HG03064 (cell line): ENCODE measurements around the gene TRIM17.

Experiments
- ATAC-seq: cut with Tn5 transposase; IDR thresholded peaks from one replicate; pipeline ENCODE4 v1.9.1; 2021; ENCODE audit warnings: low read depth; ENCODE audit not compliant: unreplicated experiment

TRIM17 gene

DNA sequence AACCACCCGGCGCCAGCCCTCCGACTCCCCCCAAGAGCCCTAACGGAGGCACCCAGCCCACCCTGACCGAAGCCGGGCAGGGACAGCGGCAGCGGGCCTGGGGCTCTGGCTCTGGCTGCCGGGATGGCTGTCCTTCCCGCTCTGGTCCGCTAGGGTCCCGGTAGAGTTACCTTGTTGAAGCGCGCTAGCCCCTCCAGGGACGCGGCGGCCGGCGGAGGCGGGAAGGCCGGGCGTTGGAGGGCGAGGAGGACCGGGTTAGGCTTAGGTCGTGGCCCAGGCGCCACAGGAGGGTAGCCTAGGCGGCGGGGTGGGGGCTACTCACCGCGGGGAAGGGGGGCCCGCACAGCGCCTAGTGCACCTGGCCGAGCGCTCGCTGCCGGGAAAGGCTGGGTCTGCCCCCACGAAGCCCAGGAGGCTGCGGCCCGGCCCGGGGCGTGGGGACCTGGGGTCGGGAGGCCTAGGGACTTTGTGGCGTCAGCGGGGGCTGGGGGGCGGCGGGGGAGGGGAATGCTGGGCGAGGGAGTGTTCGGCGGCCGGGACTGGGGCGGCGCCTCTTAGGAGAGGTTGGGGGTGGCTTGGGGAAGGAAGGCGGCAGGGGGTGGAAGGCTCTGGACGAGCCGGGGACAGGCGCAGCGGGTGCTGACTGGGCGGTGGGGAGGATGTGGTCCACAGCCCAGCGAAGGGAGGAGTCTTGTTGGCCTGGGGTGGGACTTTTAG is at the start of gene TRIM17:
TSS of gene TRIM17 (minus strand) at position 645 of the 717 bp plus-strand sequence. CDS start 1,789 bp downstream, outside the sequence.
- ATAC-seq, result no peak

DNA sequence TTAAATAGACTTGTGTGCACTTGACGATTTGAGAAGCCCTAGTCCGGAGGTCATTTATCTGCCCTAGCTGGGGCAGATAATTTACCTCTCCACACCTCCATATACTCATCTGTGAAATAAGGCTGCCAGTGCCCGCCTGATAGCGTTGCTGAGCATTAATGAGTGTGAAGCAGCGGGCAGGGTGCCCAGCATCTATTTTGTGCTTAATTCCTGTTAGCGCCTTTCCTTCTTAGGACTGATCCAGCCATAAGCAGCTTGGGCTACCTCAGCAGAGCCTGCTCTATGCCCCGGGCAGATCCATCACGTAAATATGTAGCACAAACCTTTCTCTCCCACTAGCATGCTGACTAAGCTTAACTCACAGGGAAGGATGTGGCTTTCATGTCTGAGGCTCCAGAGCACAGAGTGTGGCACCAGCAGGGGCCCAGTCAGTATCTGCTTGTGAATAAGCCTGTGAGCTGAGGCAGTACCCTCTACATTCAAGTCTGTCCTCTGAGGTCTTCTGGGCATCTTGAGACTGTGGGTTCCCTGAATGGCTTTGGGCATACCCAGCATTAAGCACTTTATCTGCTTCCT is 49.0 kb upstream of the TRIM17 start:
- ATAC-seq, result no peak

DNA sequence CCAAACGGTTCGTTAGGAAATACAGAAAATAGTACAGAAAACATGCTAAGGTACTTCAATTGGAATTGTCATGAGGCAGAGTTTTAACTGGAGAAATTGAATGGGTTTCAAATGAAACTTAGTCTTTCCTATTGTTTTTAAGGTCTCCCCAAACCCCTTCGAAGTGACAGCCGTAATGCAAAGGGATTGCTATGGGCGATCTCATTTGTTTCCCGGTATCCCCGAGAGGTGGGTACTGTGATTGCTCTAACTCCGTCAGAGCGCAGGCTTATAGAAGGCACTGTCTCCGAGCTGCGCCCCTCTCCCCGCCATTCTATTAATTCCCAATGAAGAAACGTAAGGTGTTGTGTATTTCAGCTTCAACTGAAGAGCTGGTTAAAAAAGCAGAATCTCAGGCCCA is 48.5 kb upstream of the TRIM17 start:
- ATAC-seq, result no peak

GRCh38 chr1:228464487-228464983 is 47.9 kb upstream of the TRIM17 start:
- ATAC-seq, result peak; percentile 81

- peak; percentile 44 for ATAC-seq
Observed at GRCh38 chr1:228463559-228464455, 47.1 kb upstream of the TRIM17 start.

DNA sequence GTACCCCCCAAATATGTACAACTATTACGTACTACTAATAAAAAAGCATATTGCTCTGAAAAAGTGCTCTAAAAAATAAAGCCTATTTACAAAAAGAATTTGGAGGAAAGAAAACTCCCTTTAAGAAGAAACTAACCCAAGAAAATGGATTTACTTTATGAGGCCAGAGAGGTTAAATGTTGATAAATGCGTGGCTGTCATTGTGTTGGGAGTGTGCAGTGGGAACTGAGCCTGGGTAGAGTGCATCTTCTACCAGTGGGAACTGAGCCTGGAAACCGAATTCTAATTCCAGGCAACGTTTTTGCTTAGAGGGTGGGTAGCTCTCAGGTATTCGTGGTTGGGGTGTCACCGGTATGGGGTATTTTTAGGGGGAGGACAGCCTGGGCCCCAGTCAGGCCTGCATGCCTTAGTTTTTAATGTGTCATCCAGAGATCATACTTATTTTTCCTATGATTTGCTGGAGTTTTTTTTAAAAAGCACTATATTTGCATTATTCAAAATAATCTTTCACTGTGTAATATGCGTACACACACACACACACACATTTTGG is 46.4 kb upstream of the TRIM17 start:
- ATAC-seq, result no peak

DNA sequence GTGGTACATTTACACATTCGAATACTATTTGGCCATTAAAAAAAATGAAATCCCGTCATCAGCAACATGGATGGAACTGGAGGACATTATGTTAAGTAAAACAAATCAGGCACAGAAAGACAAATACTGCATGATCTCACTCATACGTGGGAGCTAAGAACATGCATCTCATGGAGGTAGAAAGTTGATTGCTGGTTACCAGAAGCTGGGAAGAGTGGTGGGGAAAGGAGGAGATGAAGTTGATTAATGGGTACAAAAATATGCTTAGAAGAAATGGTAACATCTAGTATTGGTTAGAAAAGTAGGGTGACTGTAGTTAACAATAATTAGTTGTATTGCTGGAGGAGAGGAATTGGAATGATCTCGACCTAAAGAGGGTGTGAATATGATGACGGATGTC is 45.9 kb upstream of the TRIM17 start:
- no peak for ATAC-seq

- no peak for ATAC-seq
Observed at GRCh38 chr1:228460821-228461220, 44.2 kb upstream of the TRIM17 start.

DNA sequence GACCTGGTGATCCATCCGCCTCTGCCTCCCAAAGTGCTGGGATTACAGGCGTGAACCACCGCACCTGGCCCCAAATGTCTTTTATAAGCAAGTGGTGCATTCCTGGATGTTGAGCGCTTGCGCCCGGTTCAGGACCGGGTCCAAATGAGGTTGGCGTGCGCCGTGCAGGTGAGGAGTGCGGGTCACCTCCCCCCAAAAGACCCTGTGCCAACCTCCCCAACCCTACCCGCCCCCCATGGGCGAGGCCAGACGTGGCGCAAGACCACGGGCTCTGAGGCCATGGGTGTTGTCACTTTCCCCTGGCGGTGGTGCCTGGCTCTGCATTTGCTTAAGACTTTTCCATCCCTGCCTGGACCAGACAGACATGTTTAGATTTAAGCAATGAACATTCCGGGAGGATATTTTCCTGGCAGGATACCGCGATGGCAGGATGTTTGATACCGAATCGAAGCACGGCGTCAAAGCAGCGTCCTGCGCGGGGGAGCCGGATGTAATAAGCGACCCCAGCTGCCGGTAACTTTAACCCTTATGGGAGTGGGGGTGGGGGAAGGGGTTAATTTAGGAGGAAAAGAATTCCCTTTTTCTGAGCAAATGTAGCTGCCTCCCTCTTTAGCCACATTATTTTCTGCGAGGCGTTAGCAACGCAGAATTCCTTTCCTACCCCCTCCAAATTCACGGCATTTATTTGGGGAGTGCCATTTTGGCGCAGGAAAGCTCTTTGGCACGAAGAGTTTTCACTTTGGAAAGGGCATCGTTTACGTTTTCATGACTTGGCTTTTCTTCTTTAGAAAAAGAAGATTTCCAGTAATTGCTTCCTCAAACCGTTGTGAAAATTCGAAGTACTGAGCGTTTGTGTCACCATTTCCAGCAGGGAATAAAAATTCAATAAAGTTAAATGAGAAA is 42.7 kb upstream of the TRIM17 start:
- no peak for ATAC-seq

DNA sequence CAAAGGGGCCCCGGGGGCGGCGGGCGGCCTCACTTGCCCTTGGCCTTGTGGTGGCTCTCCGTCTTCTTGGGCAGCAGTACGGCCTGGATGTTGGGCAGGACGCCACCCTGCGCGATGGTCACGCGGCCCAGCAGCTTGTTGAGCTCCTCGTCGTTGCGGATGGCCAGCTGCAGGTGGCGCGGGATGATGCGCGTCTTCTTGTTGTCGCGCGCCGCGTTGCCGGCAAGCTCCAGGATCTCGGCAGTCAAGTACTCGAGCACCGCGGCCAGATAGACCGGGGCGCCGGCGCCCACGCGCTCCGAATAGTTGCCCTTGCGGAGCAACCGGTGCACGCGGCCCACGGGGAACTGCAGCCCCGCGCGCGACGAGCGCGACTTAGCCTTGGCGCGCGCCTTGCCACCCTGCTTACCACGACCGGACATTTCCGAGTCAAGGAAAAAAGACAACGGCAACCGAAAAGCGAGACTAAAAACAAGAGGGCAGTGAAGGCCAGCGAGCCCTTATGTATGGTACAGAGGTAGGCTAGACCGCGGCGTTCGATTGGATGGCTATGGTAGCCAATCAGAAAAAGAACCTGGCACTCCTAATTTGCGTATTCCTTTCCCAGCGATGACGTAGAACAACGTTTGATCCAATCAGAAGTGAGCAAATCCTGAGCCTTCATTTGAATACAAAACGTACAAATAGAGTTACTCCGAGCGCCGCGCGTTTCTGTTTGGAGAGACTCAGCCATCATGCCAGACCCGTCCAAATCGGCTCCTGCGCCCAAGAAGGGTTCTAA is 40.9 kb upstream of the TRIM17 start:
- ATAC-seq, result peak; percentile 89

GRCh38 chr1:228457017-228457395 is 40.3 kb upstream of the TRIM17 start:
- ATAC-seq, result peak; percentile 1

DNA sequence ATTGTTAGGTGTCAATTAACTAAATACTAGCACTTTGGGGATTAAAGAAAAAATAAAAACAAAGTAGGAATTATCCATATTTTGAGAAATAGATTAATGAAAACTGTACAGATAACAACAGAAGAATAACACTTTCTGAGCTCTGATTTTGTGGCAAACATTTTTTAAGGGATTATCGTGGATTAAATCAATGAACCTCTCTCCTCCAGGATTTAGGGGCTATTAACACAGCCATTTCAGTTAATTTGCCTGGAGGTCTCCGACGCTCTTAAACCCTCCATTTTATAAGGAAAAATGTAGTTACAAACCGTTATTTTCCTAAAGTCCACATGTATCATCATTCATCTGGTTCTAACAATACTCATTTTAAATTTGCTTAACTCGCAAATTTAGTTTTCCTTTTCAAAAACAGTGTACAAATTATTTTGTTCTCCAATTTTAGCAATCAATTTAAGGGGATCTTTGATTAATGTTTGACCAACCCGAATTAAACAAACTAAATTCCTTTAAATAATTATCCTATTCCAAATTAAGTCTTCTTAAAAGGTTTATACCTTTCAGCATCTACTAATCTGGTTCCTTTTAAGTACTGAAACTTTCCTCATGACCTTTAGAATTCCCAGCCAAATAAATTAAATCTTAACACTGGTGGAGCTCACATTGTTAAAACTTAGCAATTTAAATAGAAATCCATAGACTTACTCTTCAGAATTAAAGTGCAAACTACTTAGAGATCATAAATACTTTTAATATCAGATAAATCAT is 39.8 kb upstream of the TRIM17 start:
- no peak for ATAC-seq

DNA sequence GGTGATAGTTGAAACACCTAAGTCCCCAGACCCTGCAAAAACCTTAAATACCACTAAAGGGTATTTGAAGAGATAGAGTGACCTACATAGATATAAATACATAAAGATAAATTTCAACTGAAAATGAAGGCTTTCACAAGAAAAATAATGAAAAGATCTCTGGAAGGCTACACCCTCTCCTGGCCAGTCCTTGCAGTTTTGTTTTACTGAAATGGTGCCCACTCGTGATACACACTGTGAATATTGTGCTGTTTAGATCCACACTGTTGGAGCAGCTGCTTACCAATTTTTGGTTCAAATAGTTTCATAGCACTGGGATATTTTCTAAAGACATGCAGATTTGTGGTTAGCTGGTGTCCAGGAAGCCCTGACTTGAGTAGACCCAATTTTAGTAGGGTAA is 39.1 kb upstream of the TRIM17 start:
- no peak for ATAC-seq

GRCh38 chr1:228454238-228454637 is 37.6 kb upstream of the TRIM17 start:
- ATAC-seq, result no peak

DNA sequence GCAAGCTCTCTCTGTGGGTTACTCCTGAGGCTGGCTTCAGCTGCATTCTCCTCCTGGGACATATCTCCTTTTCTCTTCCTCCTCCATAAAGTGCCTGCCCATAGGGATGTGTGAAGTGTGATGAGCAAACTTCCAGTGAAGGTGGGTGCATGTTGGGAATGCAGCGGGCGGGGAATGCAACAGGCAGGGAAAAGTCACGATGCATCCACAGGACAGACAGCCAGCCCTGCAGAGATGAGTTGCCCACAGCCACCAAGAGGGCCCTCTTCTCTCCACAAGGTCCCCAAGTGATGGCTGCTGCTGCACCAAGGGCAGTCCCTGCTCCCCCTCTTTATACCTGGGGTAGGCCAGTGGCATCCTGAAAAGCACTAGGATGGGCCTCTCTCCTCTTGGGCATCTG is 37.0 kb upstream of the TRIM17 start:
- ATAC-seq, result no peak

GRCh38 chr1:228453022-228453560 is 36.4 kb upstream of the TRIM17 start:
- ATAC-seq, result no peak

DNA sequence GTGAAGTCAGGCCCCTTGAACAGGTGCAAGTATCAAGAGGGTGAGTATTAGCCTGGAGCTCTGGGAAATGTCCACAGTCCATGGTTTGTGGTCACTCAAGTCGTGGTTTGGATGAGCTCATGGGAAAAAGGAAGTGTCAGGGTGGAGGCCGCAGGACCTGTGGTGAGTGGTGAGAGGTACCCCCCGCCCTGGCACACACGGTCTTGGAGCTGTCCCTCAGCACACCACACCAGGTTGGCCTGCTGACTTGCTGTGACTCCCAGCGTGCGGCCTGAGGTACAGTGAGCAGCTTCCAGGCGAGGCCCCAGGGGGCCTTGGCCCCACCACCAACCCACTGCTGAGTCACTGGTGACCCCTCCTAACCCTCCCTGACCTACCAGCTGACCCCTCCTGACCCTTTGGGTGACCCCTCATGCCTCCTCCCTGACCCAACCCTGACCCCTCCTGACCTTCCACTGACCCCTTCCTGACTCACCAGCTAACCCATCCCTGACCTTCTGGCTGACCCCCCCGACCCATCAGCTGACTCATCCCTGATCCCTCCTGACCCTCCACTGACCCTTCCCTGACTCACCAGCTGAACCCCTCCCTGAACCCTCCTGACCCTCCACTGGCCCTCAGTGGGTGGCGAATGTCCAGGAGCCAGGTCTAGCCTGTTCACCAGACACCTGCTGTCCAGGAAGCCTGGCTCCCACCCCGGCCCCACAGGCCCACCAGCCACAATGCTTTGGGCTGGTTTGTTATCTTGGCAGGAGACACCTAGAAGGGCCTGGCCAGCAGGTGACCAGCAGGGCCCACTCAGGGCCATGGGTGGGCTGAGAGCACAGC is 35.7 kb upstream of the TRIM17 start:
- no peak for ATAC-seq
